HG02571 (cell line): ENCODE measurements around the gene NWD2.

Experiments
- ATAC-seq: cut with Tn5 transposase; IDR thresholded peaks from one replicate; pipeline ENCODE4 v1.9.1; 2021; ENCODE audit warnings: mild to moderate bottlenecking, moderate library complexity; ENCODE audit not compliant: unreplicated experiment

The NWD2 gene

GRCh38 chr4:37463033-37463856 lies 218.7 kb downstream of the NWD2 start:
- no peak for ATAC-seq

- no peak for ATAC-seq
These were observed 220.0 kb downstream of the NWD2 start for GRCh38 chr4:37464373-37465128.

- ATAC-seq = no peak
These were observed 220.8 kb downstream of the NWD2 start for GRCh38 chr4:37465296-37465695.

GRCh38 chr4:37465845-37466244 lies 221.3 kb downstream of the NWD2 start:
- ATAC-seq = no peak

GRCh38 chr4:37467223-37467622 lies 222.7 kb downstream of the NWD2 start:
- no peak for ATAC-seq

GRCh38 chr4:37467824-37468223 lies 223.3 kb downstream of the NWD2 start:
- ATAC-seq = no peak

GRCh38 chr4:37469286-37469685 lies 224.7 kb downstream of the NWD2 start:
- no peak for ATAC-seq

GRCh38 chr4:37470245-37470644 lies 225.7 kb downstream of the NWD2 start:
- no peak for ATAC-seq

- no peak for ATAC-seq
These were observed 226.6 kb downstream of the NWD2 start for GRCh38 chr4:37471093-37471492.

- no peak for ATAC-seq
These were observed 227.4 kb downstream of the NWD2 start for GRCh38 chr4:37471971-37472370.

GRCh38 chr4:37473807-37474206 lies 229.3 kb downstream of the NWD2 start:
- no peak for ATAC-seq

- no peak for ATAC-seq
These were observed 230.5 kb downstream of the NWD2 start for GRCh38 chr4:37475087-37475486.

- ATAC-seq = no peak
These were observed 231.2 kb downstream of the NWD2 start for GRCh38 chr4:37475776-37476175.

GRCh38 chr4:37476256-37476655 lies 231.7 kb downstream of the NWD2 start:
- no peak for ATAC-seq

GRCh38 chr4:37476691-37477090 lies 232.1 kb downstream of the NWD2 start:
- ATAC-seq = no peak

- no peak for ATAC-seq
These were observed 232.6 kb downstream of the NWD2 start for GRCh38 chr4:37477126-37477525.

GRCh38 chr4:37478151-37478550 lies 233.6 kb downstream of the NWD2 start:
- no peak for ATAC-seq

GRCh38 chr4:37480509-37480908 lies 236.0 kb downstream of the NWD2 start:
- no peak for ATAC-seq

- ATAC-seq = no peak
These were observed 237.1 kb downstream of the NWD2 start for GRCh38 chr4:37481547-37482122.

GRCh38 chr4:37482236-37482913 lies 237.8 kb downstream of the NWD2 start:
- no peak for ATAC-seq

GRCh38 chr4:37483610-37484009 lies 239.1 kb downstream of the NWD2 start:
- no peak for ATAC-seq
